Keratinocyte (primary cell): ENCODE measurements around the gene MRPL33. TPM values are rescaled to one million over a fixed set of nuclear protein-coding genes. Genes with fewer than 3 reads are reported as not detected.

Source experiments
- DNase-seq: peaks from one replicate; pipeline ENCODE4 v3.0.0-alpha.2; 2011; ENCODE audit warnings: low read depth, missing footprints, low spot score
- FAIRE-seq: peaks from 2 replicates; lab custom pipeline; 2011; peaks lifted over from hg19 to GRCh38; lab: Jason Lieb, UNC
- H2AFZ ChIP-seq: 2 replicates; pipeline ENCODE4 v1.6.0; 2012; ENCODE audit warnings: low read length, control low read depth, inconsistent platforms; ENCODE audit not compliant: control insufficient read depth
- H3K27ac ChIP-seq: 2 replicates; pipeline ENCODE4 v1.5.1; 2011; ENCODE audit warnings: low read length; ENCODE audit not compliant: control insufficient read depth, insufficient read depth
- H3K27me3 ChIP-seq: 3 replicates; pipeline ENCODE4 v1.6.0; 2011; ENCODE audit warnings: low read length; ENCODE audit not compliant: control insufficient read depth, insufficient read depth; ENCODE audit errors: extremely low read depth
- H3K36me3 ChIP-seq, 2 experiments: 2 replicates in 1 of 2; 3 replicates in 1 of 2; pipeline ENCODE4 v1.5.1; 2011; ENCODE audit warnings: low read length in 2 of 2, mild to moderate bottlenecking in 1 of 2; ENCODE audit not compliant: control insufficient read depth in 2 of 2, insufficient read depth in 2 of 2; ENCODE audit errors: extremely low read depth in 1 of 2
- H3K4me1 ChIP-seq: 3 replicates; pipeline ENCODE4 v1.5.1; 2011; ENCODE audit warnings: low read length; ENCODE audit not compliant: control insufficient read depth, insufficient read depth; ENCODE audit errors: extremely low read depth
- H3K4me2 ChIP-seq: 3 replicates; pipeline ENCODE4 v1.6.0; 2011; ENCODE audit warnings: low read depth, low read length; ENCODE audit not compliant: control insufficient read depth, insufficient read depth; ENCODE audit errors: extremely low read depth
- H3K4me3 ChIP-seq, 3 experiments: fragments of 200-600 bp in 1 of 3; sonication (generic) in 1 of 3; 2 replicates in 2 of 3; 3 replicates in 1 of 3; pipeline ENCODE4 v1.5.1; 2011 to 2016; ENCODE audit warnings: low read length in 3 of 3, mild to moderate bottlenecking in 3 of 3, control low read depth in 2 of 3, inconsistent platforms in 1 of 3, low read depth in 1 of 3, mixed read lengths in 1 of 3, mixed run types in 1 of 3, moderate library complexity in 1 of 3; ENCODE audit not compliant: control insufficient read depth in 2 of 3, insufficient read depth in 2 of 3; ENCODE audit errors: extremely low read depth in 1 of 3
- H3K79me2 ChIP-seq: 2 replicates; pipeline ENCODE4 v1.6.0; 2012; ENCODE audit warnings: low read length; ENCODE audit not compliant: control insufficient read depth, insufficient read depth
- H3K9ac ChIP-seq: 3 replicates; pipeline ENCODE4 v1.6.0; 2011; ENCODE audit warnings: low read length; ENCODE audit not compliant: control insufficient read depth, insufficient read depth; ENCODE audit errors: extremely low read depth
- H3K9me1 ChIP-seq: 3 replicates; pipeline ENCODE4 v1.6.0; 2011; ENCODE audit warnings: low read length; ENCODE audit not compliant: control insufficient read depth, insufficient read depth; ENCODE audit errors: extremely low read depth
- H3K9me3 ChIP-seq: 2 replicates; pipeline ENCODE4 v1.5.1; 2012; ENCODE audit warnings: low read depth, low read length; ENCODE audit not compliant: control insufficient read depth
- H4K20me1 ChIP-seq: 3 replicates; pipeline ENCODE4 v1.6.0; 2011; ENCODE audit warnings: low read length; ENCODE audit not compliant: control insufficient read depth, insufficient read depth; ENCODE audit errors: extremely low read depth
- EZH2 ChIP-seq: IDR thresholded peaks from one replicate; pipeline ENCODE4 v1.6.1; 2012; ENCODE audit warnings: inconsistent platforms, mild to moderate bottlenecking, low read length, moderate library complexity
- dilution Hi-C: fragments of 300-500 bp; cut with MboI; formaldehyde crosslinking; loops from one replicate; pipeline ENCODE4 v1.7.0; 2020; ENCODE audit warnings: low sequenced_read_pairs; ENCODE audit not compliant: extremely low pct_ligation_motif_present
- polyA plus RNA-seq, 5 experiments: library from polyadenylated mRNA; depleted of rRNA in 3 of 5; stranded (reverse) in 3 of 5; stranded (forward) in 1 of 5; unstranded in 1 of 5; fragments of >200 nt; gene quantifications; 1 replicate in 1 of 5; 2 replicates in 3 of 5; 3 replicates in 1 of 5; pipeline versions ENCODE4 v1.2.1 to v1.2.3, GENCODE V29; 2011 to 2012; ENCODE audit warnings: missing spikeins in 2 of 5, low read depth in 1 of 5, low replicate concordance in 1 of 5
- TF ChIP-seq, protein P1 (sequence below), 3 experiments: IDR thresholded peaks in 1 of 3; conservative IDR thresholded peaks in 1 of 3; optimal IDR thresholded peaks in 1 of 3; 2 replicates in 2 of 3; 3 replicates in 1 of 3; pipeline versions ENCODE3 to v1.5.1; 2011; ENCODE audit warnings: low read length in 3 of 3, mild to moderate bottlenecking in 3 of 3, moderate library complexity in 2 of 3, control low read depth in 1 of 3, inconsistent platforms in 1 of 3; ENCODE audit not compliant: insufficient read depth in 2 of 3; ENCODE audit errors: extremely low read depth in 1 of 3

Gene MRPL33
- polyA plus RNA-seq, 1 donor (not counting 4 experiments of a cell fraction or from before 2014, with no cell fraction given): 110 TPM

DNA sequence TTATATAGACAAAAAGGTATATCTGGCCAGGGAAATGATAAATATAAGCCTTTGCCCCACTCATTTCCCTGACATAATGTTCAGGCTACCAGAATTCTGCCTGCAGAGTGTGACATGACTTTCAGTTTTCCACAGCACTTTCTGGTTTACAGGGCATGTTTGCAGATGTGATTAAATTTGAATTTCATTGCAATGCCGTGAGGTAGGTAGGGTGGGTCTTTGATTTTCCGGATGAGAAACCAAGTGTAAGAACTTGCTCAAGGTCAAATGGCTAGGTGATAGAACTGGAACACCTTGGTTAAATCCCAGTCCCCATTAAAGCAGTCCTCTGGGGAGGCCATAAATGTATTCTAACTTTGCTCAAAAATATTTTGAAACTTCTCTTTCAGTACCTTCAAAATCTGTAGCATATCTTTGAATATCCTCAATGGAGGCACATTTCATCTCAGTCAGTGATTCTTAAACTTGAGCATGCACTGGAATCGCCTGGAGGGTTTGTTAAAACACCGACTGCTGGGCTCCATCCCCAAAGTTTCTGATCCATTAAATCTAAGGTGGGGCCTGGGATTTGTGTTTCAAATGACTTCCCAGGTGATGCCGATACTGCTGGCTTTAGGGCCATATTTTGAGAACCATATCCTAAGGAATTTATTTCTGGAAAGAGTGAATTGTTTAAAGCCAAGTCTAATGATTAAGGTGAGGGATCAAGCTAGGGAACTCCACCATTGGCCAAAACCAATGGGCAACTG, 35.0 kb downstream of the MRPL33 start:
- Histone ChIP-seq H3K9me1 (no peaks in the 10 kb centered on the region), H4K20me1 (no peaks in the 10 kb centered on the region), H3K4me2 (no peak overlapping the region), H3K79me2 (no peaks in the 10 kb centered on the region), H3K27me3 (no peaks in the 10 kb centered on the region), H3K27ac (no peak overlapping the region), H3K4me1 (peaks cover 20% of the 10 kb centered on the region), H3K36me3 (no peaks in the 10 kb centered on the region), H3K4me3 (no peak overlapping the region), H2AFZ (no peak overlapping the region), H3K9ac (no peak overlapping the region), H3K9me3 (no peaks in the 10 kb centered on the region)
- TF ChIP-seq EZH2: no peak
- TF ChIP-seq, protein P1, sequence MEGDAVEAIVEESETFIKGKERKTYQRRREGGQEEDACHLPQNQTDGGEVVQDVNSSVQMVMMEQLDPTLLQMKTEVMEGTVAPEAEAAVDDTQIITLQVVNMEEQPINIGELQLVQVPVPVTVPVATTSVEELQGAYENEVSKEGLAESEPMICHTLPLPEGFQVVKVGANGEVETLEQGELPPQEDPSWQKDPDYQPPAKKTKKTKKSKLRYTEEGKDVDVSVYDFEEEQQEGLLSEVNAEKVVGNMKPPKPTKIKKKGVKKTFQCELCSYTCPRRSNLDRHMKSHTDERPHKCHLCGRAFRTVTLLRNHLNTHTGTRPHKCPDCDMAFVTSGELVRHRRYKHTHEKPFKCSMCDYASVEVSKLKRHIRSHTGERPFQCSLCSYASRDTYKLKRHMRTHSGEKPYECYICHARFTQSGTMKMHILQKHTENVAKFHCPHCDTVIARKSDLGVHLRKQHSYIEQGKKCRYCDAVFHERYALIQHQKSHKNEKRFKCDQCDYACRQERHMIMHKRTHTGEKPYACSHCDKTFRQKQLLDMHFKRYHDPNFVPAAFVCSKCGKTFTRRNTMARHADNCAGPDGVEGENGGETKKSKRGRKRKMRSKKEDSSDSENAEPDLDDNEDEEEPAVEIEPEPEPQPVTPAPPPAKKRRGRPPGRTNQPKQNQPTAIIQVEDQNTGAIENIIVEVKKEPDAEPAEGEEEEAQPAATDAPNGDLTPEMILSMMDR (optimal IDR thresholded peaks at IDR 0.05 in 1 of 3, IDR thresholded peaks at IDR 0.05 in 1 of 3, conservative IDR thresholded peaks at IDR 0.05 in 1 of 3; ENCODE audit: extremely low read depth in 1 of 3, insufficient read depth in 2 of 3, low read length in 3 of 3): no peak
- FAIRE-seq (no peak), DNase-seq (no peak)
- dilution Hi-C loops: no loop called here

DNA sequence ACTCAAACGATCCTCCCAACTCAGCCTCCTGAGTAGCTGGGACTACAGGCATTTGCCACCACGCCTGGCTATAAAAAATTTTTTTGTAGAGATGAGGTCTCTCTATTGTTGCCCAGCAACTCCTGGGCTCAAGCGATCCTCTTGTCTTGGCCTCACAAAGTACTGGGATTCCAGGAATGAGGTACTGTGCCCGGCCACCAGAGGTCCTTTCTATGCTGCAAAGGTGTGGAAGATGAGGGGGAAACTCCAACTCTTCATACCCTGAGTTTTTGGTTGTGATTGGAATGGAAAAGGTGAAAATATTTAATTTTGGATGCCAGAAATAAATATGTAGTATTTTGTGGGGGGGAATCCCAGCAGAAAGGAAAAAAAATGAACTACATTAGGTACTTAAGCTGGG, 36.0 kb downstream of the MRPL33 start:
- no peak for FAIRE-seq
- Histone ChIP-seq H4K20me1 (no peaks in the 10 kb centered on the region), H3K79me2 (no peaks in the 10 kb centered on the region), H3K27me3 (no peaks in the 10 kb centered on the region), H3K36me3 (no peaks in the 10 kb centered on the region), H3K9me1 (no peaks in the 10 kb centered on the region), H3K27ac (no peak overlapping the region), H3K9me3 (no peaks in the 10 kb centered on the region), H3K4me2 (no peak overlapping the region), H3K4me1 (peaks cover 20% of the 10 kb centered on the region), H3K4me3 (no peak overlapping the region), H3K9ac (no peak overlapping the region), H2AFZ (no peak overlapping the region)
- dilution Hi-C loops: no loop called here
- no peak for DNase-seq
- TF ChIP-seq, protein P1 (optimal IDR thresholded peaks at IDR 0.05 in 1 of 3, IDR thresholded peaks at IDR 0.05 in 1 of 3, conservative IDR thresholded peaks at IDR 0.05 in 1 of 3; ENCODE audit: extremely low read depth in 1 of 3, insufficient read depth in 2 of 3, low read length in 3 of 3): peak; percentile 54 to 68 (median 67)
- no peak for TF ChIP-seq EZH2
